Measurements from ENCODE around the gene SPINK13.
"Not testable (repeated sequence)": the region's sequence is repeated elsewhere in the genome, so short reads cannot be mapped to it uniquely, and the experiment has no call there.

The SPINK13 gene

DNA sequence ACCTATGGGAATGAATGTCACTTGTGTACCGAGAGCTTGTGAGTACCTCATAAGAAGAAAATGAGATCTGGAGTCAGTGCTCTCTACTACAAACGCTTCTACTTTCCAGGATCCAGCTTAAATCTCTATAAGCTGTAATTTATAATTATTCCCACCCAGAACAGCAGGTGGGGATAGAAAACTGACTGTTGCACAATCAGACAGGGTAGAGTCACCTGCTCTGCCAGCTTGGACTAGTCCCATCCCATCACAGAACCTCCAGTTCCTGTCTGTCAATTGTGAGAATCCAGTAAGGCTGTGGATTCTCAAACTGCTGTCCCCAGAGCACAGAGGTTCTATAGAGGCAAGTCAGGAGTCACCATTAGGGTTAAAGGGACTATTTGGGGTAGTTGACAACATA lies 45.6 kb downstream of the SPINK13 start:
- no peak for DNase-seq

DNA sequence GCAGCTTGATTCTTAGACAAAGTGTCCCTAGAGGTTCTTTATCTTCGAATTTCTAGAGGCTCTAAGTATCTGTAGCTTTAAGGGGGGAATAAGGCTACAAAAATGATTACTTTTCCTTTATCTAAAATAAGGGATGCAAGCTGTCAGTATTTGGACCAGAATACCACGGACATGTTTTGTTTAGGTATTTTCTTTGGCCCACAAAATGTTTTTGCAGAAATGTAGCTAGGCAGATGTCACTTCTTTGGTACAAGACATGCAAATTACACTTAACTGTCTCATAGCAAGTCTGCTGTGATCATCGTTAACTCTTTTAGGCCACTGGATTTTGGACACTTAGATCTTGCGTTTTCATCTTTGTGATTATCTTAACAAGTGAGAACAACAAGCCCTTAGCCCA lies 46.1 kb downstream of the SPINK13 start:
- DNase-seq, result no peak

DNA sequence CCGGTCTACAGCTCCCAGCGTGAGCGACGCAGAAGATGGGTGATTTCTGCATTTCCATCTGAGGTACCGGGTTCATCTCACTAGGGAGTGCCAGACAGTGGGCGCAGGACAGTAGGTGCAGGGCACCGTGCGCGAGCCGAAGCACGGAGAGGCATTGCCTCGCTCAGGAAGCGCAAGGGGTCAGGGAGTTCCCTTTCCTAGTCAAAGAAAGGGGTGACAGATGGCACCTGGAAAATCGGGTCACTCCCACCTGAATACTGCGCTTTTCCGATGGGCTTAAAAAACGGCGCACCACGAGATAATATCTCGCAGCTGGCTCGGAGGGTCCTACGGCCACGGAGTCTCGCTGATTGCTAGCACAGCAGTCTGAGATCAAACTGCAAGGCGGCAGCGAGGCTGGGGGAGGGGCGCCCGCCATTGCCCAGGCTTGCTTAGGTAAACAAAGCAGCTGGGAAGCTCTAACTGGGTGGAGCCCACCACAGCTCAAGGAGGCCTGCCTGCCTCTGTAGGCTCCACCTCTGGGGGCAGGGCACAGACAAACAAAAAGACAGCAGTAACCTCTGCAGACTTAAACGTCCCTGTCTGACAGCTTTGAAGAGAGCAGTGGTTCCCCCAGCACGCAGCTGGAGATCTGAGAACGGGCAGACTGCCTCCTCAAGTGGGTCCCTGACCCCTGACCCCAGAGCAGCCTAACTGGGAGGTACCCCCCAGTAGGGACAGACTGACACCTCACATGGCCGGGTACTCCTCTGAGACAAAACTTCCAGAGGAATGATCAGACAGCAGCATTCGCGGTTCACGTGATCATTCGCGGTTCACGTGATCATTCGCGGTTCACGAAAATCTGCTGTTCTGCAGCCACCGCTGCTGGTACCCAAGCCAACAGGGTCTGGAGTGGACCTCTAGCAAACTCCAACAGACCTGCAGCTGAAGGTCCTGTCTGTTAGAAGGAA lies 51.7 kb downstream of the SPINK13 start:
- DNase-seq, result not testable (repeated sequence)

DNA sequence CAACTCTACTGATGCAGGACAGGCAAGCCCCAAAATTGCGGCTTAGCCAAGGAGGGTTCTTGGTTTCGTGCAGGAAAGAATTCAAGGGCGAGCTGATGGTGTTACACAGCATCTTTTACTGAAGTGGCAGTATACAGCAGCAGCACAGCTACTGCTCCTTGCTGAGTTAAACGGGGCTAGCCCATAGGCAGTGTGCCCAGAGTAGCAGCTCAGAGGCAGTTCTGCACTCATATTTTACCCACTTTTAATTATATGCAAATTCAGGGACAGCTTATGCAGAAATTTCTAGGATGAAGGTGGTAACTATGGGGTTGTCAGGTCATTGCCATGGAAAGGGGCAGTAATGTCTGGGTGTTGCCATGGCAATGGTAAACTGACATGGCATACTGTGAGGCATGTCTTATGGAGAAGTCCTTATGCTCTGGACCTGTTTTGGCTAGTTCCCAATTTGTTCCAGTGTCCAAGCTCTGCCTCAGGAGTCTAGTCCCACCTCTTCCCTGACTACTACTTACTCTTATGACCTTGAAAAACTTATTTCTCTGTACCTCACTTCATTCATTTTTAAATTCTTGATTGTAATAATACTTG lies 64.8 kb downstream of the SPINK13 start:
- no peak for DNase-seq

DNA sequence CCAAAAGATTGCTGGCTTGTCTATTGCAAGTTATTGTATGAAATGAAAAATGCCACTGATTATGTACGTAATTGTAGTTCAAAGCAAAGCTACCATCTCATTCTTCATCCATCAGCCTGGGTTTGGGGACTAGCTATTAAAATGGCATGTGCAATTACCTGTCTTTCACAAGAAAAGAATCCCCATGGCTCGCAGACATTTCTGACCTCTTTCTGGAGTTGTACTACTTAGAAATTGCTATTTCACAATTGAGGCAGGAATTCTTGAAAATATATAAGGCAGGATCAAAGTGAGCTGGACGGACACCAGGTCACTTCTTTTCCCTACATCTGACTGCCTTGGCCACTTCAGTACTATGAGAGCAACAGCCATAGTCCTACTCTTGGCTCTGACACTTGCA lies 66.7 kb downstream of the SPINK13 start, which contains the start of gene SPINK9:
Gene SPINK9, plus strand, starts transcription at position 301 of the 400 bp plus-strand sequence. Its CDS starts 55 bp downstream, at position 356.
- no peak for DNase-seq
